ENCODE data around the gene LPP. TPM values are rescaled to one million over a fixed set of nuclear protein-coding genes. Genes with fewer than 3 reads are reported as not detected.
A peak's percentile ranks its signal among the peaks of the same experiment; 100 is the strongest.

Gene LPP
- total RNA-seq, 1 donor, result 196 TPM

DNA sequence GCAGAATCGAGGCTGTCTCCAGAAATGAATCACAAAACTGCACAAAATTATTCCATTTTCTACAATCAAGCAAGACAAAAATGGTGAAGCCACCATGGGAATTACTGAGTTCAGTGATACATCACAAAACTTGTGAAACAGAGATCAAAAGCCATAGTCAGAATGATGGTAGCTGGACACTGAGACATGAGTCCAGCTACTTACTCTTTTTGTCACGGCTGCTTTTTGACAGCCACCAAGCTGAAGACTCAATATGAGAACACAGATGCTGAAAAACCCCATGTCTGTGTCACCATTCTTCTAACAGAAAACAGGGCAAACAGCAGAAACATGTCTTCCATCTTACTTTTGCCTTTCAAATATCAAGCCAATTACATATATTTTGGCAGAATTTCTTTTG lies 237.6 kb downstream of the LPP start:
- H3K4me3 ChIP-seq (ENCODE audit: low read depth, low read length), result no peak overlapping the region
- TF ChIP-seq, protein P1, sequence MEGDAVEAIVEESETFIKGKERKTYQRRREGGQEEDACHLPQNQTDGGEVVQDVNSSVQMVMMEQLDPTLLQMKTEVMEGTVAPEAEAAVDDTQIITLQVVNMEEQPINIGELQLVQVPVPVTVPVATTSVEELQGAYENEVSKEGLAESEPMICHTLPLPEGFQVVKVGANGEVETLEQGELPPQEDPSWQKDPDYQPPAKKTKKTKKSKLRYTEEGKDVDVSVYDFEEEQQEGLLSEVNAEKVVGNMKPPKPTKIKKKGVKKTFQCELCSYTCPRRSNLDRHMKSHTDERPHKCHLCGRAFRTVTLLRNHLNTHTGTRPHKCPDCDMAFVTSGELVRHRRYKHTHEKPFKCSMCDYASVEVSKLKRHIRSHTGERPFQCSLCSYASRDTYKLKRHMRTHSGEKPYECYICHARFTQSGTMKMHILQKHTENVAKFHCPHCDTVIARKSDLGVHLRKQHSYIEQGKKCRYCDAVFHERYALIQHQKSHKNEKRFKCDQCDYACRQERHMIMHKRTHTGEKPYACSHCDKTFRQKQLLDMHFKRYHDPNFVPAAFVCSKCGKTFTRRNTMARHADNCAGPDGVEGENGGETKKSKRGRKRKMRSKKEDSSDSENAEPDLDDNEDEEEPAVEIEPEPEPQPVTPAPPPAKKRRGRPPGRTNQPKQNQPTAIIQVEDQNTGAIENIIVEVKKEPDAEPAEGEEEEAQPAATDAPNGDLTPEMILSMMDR (IDR thresholded peaks at IDR 0.05; ENCODE audit: insufficient read depth, low read depth, low read length), result no peak
- no peak for DNase-seq (ENCODE audit: low read depth)

DNA sequence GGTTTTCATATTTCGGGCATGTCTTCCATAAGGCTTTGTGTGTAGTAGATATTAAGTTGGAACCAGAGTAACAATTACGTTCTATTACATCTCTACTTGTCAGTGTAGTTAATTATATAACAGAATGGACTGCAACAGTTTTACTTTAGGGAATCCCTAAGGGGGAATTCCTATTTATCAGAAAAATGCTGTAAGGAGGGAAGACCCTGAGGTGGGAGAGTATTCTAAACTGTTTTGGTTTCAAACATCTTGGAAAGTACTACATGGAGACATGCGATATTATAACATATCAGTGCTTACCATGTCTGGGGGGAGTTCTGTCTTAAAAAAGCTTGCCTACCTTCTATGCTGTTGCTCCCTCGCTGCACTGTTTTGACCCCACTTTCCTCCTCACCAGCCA lies 238.1 kb downstream of the LPP start:
- H3K4me3 ChIP-seq (ENCODE audit: low read depth, low read length), result no peak overlapping the region
- no peak for DNase-seq (ENCODE audit: low read depth)
- TF ChIP-seq, protein P1 (IDR thresholded peaks at IDR 0.05; ENCODE audit: insufficient read depth, low read depth, low read length), result no peak

DNA sequence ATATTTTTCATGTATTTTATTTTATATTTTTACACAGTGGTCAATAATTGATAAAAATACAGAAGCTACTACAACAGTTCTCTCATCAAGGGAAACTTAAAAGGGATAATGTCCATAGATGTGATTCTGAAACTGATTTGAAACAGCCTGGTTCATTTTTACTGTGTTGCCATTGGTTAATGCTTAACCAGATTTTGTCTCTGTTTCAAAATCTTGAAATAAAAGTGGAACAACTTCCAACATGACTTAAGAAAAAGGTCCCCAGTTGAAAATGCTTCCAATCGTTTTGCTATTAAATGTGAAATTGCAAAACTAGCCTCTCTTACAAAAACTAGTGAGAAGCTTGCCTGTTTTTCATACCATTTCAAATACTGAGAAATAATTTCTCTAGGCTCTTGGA lies 240.7 kb downstream of the LPP start:
- no peak for DNase-seq (ENCODE audit: low read depth)
- no peak overlapping the region for H3K4me3 ChIP-seq (ENCODE audit: low read depth, low read length)
- TF ChIP-seq, protein P1 (IDR thresholded peaks at IDR 0.05; ENCODE audit: insufficient read depth, low read depth, low read length), result no peak

DNA sequence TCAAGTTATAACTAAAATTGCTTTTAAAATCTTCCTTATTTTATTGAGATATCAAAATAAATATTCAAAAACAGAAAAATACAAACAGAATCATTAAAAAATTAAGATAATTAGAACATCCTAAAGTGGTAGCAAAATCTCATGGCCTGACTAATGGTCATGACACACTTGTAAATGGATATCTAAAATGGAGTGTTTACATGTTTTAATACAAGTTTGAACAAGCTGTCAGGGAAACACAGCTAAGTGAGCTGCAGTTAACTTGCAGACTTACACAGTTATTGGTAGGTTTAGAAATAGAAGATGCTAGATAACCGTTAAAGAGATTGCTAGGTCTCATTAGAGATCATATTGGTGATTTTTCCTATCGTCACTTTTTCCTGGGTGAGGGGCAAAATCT lies 242.3 kb downstream of the LPP start:
- DNase-seq (ENCODE audit: low read depth), result peak; percentile 19
- H3K4me3 ChIP-seq (ENCODE audit: low read depth, low read length), result no peak overlapping the region
- TF ChIP-seq, protein P1 (IDR thresholded peaks at IDR 0.05; ENCODE audit: insufficient read depth, low read depth, low read length), result no peak

DNA sequence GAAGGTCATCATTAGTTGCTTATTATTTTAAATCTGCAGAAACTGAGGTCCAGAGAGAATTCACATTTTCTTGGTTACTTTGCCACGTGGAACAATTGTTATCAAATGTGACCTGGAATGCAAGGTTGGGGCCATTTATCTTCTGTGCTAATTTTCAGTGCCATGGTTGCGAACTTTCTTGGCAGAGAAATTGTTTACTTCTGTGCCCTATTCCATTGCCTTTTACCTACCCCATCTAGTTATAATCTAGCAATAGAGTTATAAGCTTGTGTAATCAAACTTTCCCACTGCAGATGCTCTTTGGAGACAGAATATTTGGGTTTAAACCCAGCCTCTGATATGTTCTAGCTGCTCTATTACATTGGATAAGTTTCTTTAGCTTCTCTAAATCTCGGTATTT lies 242.9 kb downstream of the LPP start:
- no peak overlapping the region for H3K4me3 ChIP-seq (ENCODE audit: low read depth, low read length)
- no peak for DNase-seq (ENCODE audit: low read depth)
- TF ChIP-seq, protein P1 (IDR thresholded peaks at IDR 0.05; ENCODE audit: insufficient read depth, low read depth, low read length), result no peak

DNA sequence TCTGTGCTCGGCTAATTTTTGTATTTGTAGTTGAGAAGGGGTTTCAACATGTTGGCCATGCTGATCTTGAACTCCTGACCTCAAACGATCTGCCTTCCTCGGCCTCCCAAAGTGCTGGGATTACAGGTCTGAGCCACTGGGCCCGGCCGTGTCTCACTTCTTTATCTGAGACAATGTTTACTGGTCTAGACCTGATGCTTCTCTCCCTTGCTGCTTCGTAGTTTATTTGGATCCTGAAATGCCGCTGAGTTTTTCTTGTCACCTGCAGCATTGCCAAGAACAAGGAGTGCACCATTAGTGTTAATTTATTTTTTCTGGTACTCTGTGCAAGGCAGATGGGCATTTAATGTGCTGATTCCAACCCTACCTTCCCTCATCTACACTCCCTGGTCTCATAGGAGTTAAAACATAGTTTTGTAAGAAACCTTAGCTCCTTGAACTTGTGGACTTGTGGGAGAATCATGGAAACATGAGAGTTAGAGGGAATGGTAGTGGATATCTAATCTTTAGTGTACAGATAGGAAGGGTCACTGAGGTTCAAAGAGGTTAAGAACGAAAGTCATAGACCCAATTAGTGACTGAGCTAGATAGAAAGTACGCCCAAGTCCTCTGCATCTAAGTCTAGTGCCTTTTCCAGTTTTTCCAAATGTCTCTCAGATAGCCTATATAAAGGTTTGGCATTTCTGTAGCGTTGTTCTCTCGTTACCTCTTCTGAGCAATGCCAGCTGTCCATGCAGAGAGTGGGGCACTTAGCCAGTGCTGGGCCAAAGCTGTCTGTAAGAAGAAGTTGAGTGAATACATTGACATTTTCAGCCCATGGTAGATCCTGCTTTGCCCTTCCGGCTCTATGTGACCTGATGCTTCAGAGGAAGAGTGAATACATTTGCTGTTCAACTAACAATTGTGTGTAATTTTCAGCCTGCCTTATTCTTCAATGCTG lies 244.1 kb downstream of the LPP start:
- no peak overlapping the region for H3K4me3 ChIP-seq (ENCODE audit: low read depth, low read length)
- TF ChIP-seq, protein P1 (IDR thresholded peaks at IDR 0.05; ENCODE audit: insufficient read depth, low read depth, low read length), result no peak
- no peak for DNase-seq (ENCODE audit: low read depth)
